Measurements from ENCODE around the gene PUM2. TPM values are rescaled to one million over a fixed set of nuclear protein-coding genes. Genes with fewer than 3 reads are reported as not detected.

The PUM2 gene
- total RNA-seq, 1 donor from 2014 or later, result 130 TPM

DNA sequence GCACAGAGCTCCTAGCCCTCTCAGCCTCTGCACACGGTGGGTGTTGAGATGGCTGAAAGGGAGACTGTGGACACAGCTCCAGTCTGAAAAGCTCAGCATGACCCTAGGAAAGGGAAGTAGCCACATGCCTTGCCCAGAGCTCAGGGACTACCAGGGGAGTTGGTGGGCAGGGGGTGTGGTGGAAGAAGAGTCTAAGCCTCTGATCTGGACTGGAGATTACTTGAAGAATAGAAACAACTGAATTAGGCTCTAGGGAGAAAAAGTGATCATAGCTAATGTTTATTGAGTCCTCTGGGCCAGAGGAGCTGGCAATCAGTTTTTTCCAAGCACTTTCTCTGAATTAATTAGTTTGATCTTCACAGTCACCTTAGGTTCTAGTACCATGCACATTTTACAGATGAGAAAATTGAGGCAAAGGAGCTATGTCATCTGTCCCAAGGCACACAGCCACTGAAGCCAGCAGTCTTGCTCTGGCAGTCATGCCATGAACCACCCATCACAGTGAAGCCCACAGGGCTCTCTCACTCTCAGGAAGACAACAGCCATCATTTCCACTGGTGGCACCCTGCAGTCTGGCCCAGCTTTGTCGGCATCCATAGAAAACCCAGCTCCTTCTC lies 136.0 kb downstream of the PUM2 start:
- peaks cover 3% of the 10 kb centered on the region for H3K27me3 Mint-ChIP-seq
- H3K9me3 Mint-ChIP-seq, result no peaks in the 10 kb centered on the region
- H3K4me1 Mint-ChIP-seq, result no peaks in the 10 kb centered on the region
- H3K4me3 Mint-ChIP-seq, result no peak overlapping the region
- DNase-seq, result no peak
- intact Hi-C loops (cut with micrococcal nuclease), result no loop called here
- no peaks in the 10 kb centered on the region for H3K36me3 Mint-ChIP-seq (ENCODE audit: low read depth)
- no peak overlapping the region for H3K27ac Mint-ChIP-seq

DNA sequence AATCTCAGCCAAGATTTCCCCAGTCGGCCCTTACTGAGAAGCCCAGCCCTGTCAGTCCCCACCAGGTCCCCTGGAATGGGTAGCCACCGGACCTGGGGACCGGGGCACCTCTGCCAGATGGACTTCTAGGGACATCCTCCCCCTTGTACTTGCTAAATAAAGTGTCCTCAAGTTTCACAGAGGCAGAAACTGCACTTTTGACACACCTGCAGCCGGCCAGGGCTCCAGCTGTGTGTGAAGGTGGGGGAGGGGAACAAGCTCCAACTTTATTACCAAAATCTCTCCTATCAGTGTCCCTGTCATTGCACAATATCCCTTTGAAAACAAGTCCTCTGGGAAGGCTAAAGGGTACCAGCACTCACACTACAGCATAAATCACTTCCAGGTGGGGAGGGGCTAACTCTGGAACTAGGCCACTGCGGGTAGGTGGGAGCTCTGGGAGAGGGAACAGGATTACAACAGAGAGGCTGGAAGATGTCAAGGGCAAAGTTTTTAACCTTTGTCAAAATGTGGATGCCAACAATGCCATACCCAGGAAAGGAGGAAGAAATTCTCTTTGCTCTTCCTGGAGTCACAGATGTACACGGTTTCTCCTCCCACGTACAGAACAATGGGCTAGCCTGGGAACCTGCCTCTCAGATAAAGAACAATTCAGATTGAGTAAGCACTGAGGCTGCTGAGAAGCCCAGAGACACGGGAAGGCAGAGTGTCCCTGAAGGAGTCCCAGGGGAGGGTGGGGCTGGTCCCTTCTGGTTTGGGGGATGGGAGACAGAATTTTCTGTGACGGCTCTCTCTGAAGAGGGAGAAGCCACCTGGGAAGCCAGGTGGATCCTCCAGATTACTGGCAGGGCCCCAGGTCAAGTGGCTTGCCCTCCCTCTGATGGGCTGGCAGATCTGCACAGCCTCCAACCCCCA lies 136.7 kb downstream of the PUM2 start:
- H3K4me3 Mint-ChIP-seq, result no peak overlapping the region
- peaks cover 3% of the 10 kb centered on the region for H3K27me3 Mint-ChIP-seq
- intact Hi-C loops (cut with micrococcal nuclease), result no loop called here
- H3K9me3 Mint-ChIP-seq, result no peaks in the 10 kb centered on the region
- DNase-seq, result no peak
- H3K4me1 Mint-ChIP-seq, result no peaks in the 10 kb centered on the region
- no peaks in the 10 kb centered on the region for H3K36me3 Mint-ChIP-seq (ENCODE audit: low read depth)
- no peak overlapping the region for H3K27ac Mint-ChIP-seq

DNA sequence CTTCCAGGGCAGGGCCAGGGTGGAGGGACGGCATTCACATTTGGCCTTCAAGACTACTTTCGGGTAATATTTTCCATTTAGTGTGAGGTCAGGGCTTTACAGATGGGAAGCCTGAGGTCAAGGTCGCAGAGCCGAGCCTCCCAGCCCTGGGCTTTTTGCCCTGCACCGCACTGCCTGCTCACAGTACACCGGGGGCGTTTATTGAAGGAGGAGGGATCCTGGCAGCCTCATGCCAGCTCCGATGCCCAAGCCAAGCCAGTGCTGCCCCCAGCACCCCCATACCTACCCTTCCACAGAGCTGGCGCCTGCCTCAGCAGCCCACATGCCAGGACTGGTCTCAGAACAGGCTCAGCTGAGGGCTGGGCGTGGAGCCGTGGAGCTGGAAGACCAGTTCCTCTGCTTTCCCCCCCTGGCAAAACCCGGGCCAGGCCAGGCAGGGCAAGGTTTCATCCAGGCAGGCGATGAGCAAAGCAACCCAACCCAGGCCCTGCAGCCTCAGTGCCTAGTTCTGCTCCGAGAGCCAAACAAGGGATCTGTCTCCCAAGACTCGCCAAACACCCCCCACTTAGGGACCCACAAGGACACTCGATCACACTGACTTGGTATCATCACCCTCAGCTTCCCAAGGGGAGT lies 137.7 kb downstream of the PUM2 start:
- Mint-ChIP-seq H3K27ac (no peak overlapping the region), H3K27me3 (no peaks in the 10 kb centered on the region), H3K4me3 (no peak overlapping the region), H3K4me1 (no peaks in the 10 kb centered on the region), H3K9me3 (no peaks in the 10 kb centered on the region), H3K36me3 (ENCODE audit: low read depth) (no peaks in the 10 kb centered on the region)
- intact Hi-C loops (cut with micrococcal nuclease), result no loop called here
- DNase-seq, result no peak

DNA sequence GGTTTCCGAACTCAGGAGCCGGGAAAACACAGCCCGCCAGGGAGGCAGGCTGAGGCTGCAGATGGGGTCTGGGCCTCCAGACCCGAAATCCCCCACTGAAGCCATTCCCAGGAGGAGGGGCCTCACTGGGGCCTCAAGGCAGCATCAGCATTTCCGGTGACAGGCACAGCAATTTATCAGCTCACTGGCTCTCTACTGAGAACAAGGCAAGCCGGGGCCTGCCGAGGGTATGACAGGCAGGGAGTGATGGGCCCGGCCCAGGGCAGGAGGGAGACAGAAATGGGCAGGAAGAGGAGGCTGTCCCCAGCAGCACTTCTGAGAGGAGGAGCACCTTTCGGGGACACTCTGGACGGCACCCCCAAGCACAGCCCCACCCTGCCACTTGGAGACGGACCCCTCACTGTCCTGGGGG lies 138.2 kb downstream of the PUM2 start:
- no peak overlapping the region for H3K27ac Mint-ChIP-seq
- no peaks in the 10 kb centered on the region for H3K9me3 Mint-ChIP-seq
- no peak for DNase-seq
- intact Hi-C loops (cut with micrococcal nuclease), result no loop called here
- no peaks in the 10 kb centered on the region for H3K36me3 Mint-ChIP-seq (ENCODE audit: low read depth)
- H3K4me3 Mint-ChIP-seq, result no peak overlapping the region
- H3K27me3 Mint-ChIP-seq, result no peaks in the 10 kb centered on the region
- H3K4me1 Mint-ChIP-seq, result no peaks in the 10 kb centered on the region

DNA sequence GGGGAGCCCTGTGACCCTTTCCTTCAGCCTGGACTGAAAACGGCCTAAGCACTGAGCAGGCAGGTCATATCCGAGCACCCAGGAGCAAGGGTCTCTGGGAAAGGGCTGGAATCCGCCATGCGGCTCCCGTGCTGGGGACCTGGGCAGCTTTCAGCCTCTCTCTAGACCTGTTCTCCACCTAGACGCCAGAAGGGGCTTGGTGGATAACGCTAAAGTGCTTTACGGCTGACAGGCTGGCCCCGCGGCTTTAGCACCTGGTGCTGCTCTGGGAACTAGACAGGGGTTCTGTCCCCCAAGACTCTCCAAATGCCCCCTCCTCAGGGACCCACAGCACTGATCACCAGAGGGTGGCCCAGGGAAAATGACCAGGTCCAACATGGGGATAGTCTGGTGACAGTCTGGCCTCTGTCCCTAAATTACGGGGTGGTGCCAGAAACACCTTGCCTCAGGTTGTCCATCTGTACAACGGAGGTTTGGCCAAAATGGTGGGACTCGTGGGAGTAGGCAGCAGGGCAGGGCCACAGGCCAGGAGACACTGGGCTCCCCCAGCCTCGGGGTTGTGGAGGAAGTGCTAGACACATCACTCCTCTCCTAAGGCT lies 138.7 kb downstream of the PUM2 start:
- intact Hi-C loops (cut with micrococcal nuclease), result no loop called here
- Mint-ChIP-seq H3K27ac (no peak overlapping the region), H3K4me3 (no peak overlapping the region), H3K27me3 (no peaks in the 10 kb centered on the region), H3K9me3 (no peaks in the 10 kb centered on the region), H3K36me3 (ENCODE audit: low read depth) (no peaks in the 10 kb centered on the region), H3K4me1 (no peaks in the 10 kb centered on the region)
- DNase-seq, result no peak

DNA sequence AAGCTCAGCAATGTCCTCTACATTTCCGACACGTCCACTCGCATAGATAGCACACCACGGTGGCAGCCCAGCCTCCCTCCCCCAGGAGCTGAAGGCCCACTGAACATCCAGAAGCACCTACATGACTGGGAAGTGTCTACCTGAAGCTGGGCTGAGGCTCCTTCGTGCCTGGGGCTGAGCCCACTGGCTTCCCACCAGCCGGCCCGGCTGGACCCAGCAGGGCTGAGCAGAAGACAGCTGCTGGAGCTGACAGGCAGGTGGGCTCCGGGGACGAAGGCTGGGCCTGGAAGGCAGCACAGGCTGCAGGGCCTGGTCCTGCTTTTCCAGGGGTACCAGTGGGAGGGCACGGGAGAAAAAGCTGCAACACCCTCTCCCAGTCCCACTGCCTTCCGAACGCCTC lies 139.2 kb downstream of the PUM2 start:
- no peaks in the 10 kb centered on the region for H3K36me3 Mint-ChIP-seq (ENCODE audit: low read depth)
- H3K27me3 Mint-ChIP-seq, result no peaks in the 10 kb centered on the region
- H3K27ac Mint-ChIP-seq, result no peak overlapping the region
- no peaks in the 10 kb centered on the region for H3K9me3 Mint-ChIP-seq
- H3K4me3 Mint-ChIP-seq, result no peak overlapping the region
- DNase-seq, result no peak
- no peaks in the 10 kb centered on the region for H3K4me1 Mint-ChIP-seq
- intact Hi-C loops (cut with micrococcal nuclease), result no loop called here

DNA sequence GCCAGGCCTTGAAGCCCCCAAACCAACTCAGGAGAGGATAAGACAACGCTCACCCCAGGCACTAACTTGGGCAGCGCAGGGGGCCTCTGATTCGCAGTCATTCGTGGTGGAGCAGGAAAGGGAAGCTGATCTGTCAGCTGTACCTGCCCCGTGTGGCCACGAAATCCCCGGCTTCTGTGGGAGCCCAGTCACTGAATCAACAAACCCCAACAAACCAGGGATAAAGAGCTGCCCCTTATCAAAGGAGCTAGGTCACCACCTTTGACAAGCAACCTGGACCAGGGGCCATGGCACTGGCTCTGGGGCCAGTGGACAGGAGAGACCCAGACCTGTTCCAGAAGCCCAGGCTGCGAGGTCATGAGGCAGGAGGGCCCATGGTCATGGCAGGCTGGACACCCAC lies 140.2 kb downstream of the PUM2 start:
- no peak overlapping the region for H3K27ac Mint-ChIP-seq
- H3K4me3 Mint-ChIP-seq, result no peak overlapping the region
- intact Hi-C loops (cut with micrococcal nuclease), result no loop called here
- H3K4me1 Mint-ChIP-seq, result no peaks in the 10 kb centered on the region
- no peaks in the 10 kb centered on the region for H3K27me3 Mint-ChIP-seq
- no peaks in the 10 kb centered on the region for H3K9me3 Mint-ChIP-seq
- H3K36me3 Mint-ChIP-seq (ENCODE audit: low read depth), result no peaks in the 10 kb centered on the region
- DNase-seq, result no peak

DNA sequence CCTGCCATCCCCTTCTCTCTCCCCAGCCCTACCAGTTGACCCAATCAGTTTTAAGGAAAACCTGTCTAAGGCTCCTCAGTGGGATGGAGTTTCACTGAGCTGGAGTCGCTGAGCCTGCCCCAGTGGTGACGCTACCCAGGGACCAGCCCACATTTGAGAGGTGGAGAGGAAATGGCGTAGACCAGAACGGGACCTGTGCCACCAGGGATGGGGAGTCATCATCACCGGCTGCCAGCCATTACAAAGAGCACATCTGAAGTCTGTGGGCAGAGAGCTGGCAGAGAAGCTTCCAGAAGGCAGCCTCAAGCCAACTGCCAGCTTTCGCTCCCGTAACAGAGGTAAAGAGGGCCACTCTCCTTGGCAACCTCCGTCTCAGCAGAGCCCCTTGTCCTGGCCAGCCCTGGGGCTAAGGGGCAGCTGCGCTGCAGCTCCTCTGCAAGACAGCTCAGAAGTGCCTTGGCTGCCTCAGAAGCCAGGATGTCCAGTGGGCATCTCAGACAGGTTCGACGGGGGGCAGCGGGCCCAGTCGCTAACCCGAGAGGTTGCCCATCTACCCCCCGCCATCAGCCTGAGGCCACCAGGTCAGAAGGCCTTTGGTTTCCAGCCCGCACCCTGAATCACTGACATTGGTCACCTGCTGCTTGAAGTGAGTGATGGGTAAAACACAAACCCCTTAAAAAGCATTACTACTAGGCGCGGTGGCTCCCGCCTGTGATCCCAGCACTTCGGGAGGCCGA lies 141.1 kb downstream of the PUM2 start:
- intact Hi-C loops (cut with micrococcal nuclease), result no loop called here
- H3K4me3 Mint-ChIP-seq, result no peak overlapping the region
- H3K9me3 Mint-ChIP-seq, result no peaks in the 10 kb centered on the region
- DNase-seq, result no peak
- H3K27me3 Mint-ChIP-seq, result no peaks in the 10 kb centered on the region
- no peak overlapping the region for H3K27ac Mint-ChIP-seq
- H3K36me3 Mint-ChIP-seq (ENCODE audit: low read depth), result no peaks in the 10 kb centered on the region
- H3K4me1 Mint-ChIP-seq, result no peaks in the 10 kb centered on the region

DNA sequence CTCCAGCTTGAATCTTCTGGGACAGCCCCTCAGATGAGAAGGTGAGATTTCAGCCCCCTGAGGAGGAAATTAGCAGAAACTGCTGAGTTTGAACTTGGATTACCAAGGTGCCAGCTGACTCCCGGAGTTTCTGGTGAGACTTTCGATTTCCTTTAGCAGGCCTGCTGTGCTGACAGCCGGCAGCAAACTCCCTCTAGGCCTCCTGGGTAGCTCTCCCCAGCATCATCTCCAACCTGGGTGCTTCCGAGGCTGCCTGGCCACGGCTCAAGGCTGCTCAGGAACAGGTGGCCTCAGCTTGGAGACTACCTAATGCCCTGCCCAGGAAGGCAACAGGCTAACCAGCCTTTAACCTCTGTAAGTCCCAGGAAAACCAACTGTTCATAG lies 142.2 kb downstream of the PUM2 start:
- H3K4me1 Mint-ChIP-seq, result no peaks in the 10 kb centered on the region
- no peak for DNase-seq
- H3K9me3 Mint-ChIP-seq, result no peaks in the 10 kb centered on the region
- H3K27ac Mint-ChIP-seq, result no peak overlapping the region
- H3K27me3 Mint-ChIP-seq, result no peaks in the 10 kb centered on the region
- no peaks in the 10 kb centered on the region for H3K36me3 Mint-ChIP-seq (ENCODE audit: low read depth)
- intact Hi-C loops (cut with micrococcal nuclease), result no loop called here
- no peak overlapping the region for H3K4me3 Mint-ChIP-seq

DNA sequence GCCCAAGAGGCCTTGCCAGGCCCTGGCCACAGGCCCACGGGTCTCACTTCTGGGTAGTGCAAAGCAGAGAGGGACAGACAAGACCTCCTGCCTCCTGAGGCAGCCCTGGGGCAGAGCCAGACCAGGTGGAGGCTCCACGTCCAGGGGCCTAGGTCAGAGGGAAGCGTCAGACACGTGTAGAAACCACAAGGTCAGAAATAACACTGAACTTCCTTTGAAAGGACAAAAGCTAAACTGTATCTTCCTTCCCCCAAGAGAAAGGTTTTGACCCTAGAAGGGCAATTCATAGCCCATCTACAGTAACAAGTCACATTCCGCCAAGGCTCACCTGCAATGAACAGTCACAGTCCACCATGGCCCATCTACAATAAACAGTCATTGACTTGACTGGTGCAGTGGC lies 143.6 kb downstream of the PUM2 start:
- intact Hi-C loops (cut with micrococcal nuclease), result no loop called here
- Mint-ChIP-seq H3K27ac (no peak overlapping the region), H3K27me3 (no peaks in the 10 kb centered on the region), H3K4me3 (no peak overlapping the region), H3K4me1 (no peaks in the 10 kb centered on the region), H3K9me3 (no peaks in the 10 kb centered on the region), H3K36me3 (ENCODE audit: low read depth) (no peaks in the 10 kb centered on the region)
- no peak for DNase-seq

DNA sequence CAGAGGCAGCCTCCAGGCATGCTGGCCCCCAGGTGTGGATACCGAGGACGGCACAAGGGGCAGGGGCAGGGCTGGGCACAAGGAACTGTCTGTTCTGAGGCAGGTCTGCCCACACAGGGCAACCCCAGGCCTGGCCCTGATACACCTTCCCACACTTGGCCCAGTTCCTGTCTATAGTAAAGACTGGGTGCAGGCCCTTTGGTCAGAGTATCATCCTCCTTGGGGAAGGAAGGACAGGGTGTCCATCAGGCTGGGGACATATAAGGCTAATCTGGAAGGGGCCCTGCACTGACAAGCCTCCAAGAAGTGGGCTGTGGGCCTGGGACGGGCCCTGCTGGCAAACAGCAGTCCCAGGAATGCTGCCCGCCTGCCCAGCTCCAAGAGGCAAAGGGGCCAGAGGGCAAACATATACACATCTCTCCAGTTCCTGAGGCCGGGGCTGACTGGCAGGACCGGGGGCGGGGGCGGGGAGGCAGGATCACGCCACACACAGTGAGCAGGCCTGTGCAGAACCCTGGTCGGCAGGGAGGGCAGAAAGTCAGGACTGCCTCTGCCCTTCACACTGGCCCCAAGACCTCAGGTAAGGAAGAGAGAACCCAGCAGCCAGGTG lies 144.6 kb downstream of the PUM2 start:
- Mint-ChIP-seq H3K27me3 (no peaks in the 10 kb centered on the region), H3K9me3 (no peaks in the 10 kb centered on the region), H3K4me3 (no peak overlapping the region), H3K36me3 (ENCODE audit: low read depth) (no peaks in the 10 kb centered on the region), H3K27ac (no peak overlapping the region), H3K4me1 (no peaks in the 10 kb centered on the region)
- intact Hi-C loops (cut with micrococcal nuclease), result no loop called here
- DNase-seq, result no peak

DNA sequence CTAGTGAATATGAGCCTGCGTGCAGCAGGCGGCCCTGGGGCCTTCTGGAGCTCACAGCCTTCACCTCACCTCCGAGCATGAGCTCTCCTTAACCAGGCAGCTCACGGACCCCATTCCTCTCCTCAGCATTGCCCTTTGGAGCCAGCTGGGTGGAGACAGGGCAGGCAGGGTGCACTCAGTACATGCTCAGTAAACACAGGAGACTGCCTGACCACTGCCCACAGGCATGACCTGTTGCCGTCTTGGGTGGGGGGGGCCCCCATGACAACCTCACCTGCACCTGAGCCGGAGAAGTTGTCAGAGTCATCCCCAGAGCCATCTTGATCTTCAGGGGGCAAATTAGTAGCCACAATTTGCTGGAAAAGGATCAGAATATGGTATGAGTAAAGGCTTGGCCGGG lies 145.6 kb downstream of the PUM2 start:
- no peak overlapping the region for H3K4me3 Mint-ChIP-seq
- no peak overlapping the region for H3K27ac Mint-ChIP-seq
- intact Hi-C loops (cut with micrococcal nuclease), result no loop called here
- no peaks in the 10 kb centered on the region for H3K27me3 Mint-ChIP-seq
- DNase-seq, result no peak
- H3K36me3 Mint-ChIP-seq (ENCODE audit: low read depth), result no peaks in the 10 kb centered on the region
- H3K9me3 Mint-ChIP-seq, result no peaks in the 10 kb centered on the region
- no peaks in the 10 kb centered on the region for H3K4me1 Mint-ChIP-seq

DNA sequence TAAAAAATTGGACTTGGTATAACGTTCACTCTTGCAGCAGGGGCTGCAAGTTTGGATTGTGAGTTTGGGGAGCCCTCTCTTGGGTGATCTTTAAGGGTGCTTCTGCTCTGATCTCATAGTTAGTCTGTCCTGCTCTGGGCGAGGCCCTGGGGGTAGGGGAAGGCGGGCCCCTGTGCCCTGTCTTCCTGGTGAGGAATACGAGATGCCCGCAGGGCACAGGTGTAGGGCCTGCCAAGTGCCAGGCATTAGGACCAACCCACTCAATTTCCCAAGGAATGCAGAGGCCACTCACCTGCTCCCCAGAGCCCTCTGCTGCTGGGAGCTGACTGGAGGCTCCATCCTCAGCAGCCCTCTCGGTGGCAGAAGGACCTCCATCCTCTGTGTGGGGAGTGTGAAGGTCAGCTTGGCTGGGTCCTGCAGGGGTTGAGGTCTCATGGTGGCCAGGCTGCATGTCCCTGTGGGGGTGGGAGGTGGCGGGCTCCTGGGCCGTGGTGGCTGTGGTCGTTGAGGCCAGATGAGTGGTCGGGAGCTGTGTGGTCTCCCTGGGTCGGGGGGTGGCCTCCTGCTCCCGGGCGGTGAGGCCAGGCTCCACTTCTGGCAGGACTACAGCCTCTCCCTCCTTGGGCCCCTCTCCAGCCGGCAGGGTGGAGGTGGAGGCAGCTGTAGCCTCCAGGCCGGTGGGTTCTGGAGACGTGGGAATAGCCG lies 147.0 kb downstream of the PUM2 start:
- H3K9me3 Mint-ChIP-seq, result no peaks in the 10 kb centered on the region
- no peaks in the 10 kb centered on the region for H3K36me3 Mint-ChIP-seq (ENCODE audit: low read depth)
- no peak for DNase-seq
- no peaks in the 10 kb centered on the region for H3K27me3 Mint-ChIP-seq
- H3K27ac Mint-ChIP-seq, result no peak overlapping the region
- intact Hi-C loops (cut with micrococcal nuclease), result no loop called here
- no peaks in the 10 kb centered on the region for H3K4me1 Mint-ChIP-seq
- H3K4me3 Mint-ChIP-seq, result no peak overlapping the region

Measured in activated CD4-positive, alpha-beta T cell treated with anti-CD3 and anti-CD28 coated beads, Interleukin-2, amount 10 ng/mL, durations not matched to agents 24 days and 14 days (primary cell).